Measurements from ENCODE around the gene STC2.

STC2 gene

GRCh38 chr5:173321886-173322285, 6.3 kb downstream of the STC2 start:
- Mint-ChIP-seq H3K9me3 (no peaks in the 10 kb centered on the region), H3K4me3 (no peak overlapping the region), H3K27ac (no peak overlapping the region), H3K36me3 (peaks cover 18% of the 10 kb centered on the region), H3K4me1 (no peaks in the 10 kb centered on the region)
- ATAC-seq (no peak), DNase-seq (ENCODE audit: low spot score in 2 of 2) (no peak)

GRCh38 chr5:173320259-173320658, 8.0 kb downstream of the STC2 start:
- no peak overlapping the region for H3K4me3 Mint-ChIP-seq
- DNase-seq (ENCODE audit: low spot score in 2 of 2): no peak
- peaks cover 8% of the 10 kb centered on the region for H3K36me3 Mint-ChIP-seq
- no peaks in the 10 kb centered on the region for H3K9me3 Mint-ChIP-seq
- H3K27ac Mint-ChIP-seq: no peak overlapping the region
- no peak for ATAC-seq
- no peaks in the 10 kb centered on the region for H3K4me1 Mint-ChIP-seq

GRCh38 chr5:173319646-173320045, 8.6 kb downstream of the STC2 start:
- ATAC-seq (no peak), DNase-seq (ENCODE audit: low spot score in 2 of 2) (no peak)
- Mint-ChIP-seq H3K27ac (no peak overlapping the region), H3K4me3 (no peak overlapping the region), H3K4me1 (no peaks in the 10 kb centered on the region), H3K36me3 (peaks cover 2% of the 10 kb centered on the region), H3K9me3 (no peaks in the 10 kb centered on the region)

GRCh38 chr5:173318881-173319620, 9.2 kb downstream of the STC2 start:
- no peak overlapping the region for H3K27ac Mint-ChIP-seq
- no peaks in the 10 kb centered on the region for H3K9me3 Mint-ChIP-seq
- H3K36me3 Mint-ChIP-seq: no peaks in the 10 kb centered on the region
- no peaks in the 10 kb centered on the region for H3K4me1 Mint-ChIP-seq
- ATAC-seq: no peak
- no peak overlapping the region for H3K4me3 Mint-ChIP-seq
- DNase-seq (ENCODE audit: low spot score in 2 of 2): no peak

- H3K36me3 Mint-ChIP-seq: no peaks in the 10 kb centered on the region
- H3K27ac Mint-ChIP-seq: no peak overlapping the region
- H3K9me3 Mint-ChIP-seq: no peaks in the 10 kb centered on the region
- no peak overlapping the region for H3K4me3 Mint-ChIP-seq
- ATAC-seq (no peak), DNase-seq (ENCODE audit: low spot score in 2 of 2) (no peak)
- H3K4me1 Mint-ChIP-seq: no peaks in the 10 kb centered on the region
Measured at GRCh38 chr5:173318330-173318729, 9.9 kb downstream of the STC2 start.

- no peaks in the 10 kb centered on the region for H3K9me3 Mint-ChIP-seq
- no peak for ATAC-seq
- no peaks in the 10 kb centered on the region for H3K4me1 Mint-ChIP-seq
- H3K4me3 Mint-ChIP-seq: no peak overlapping the region
- H3K36me3 Mint-ChIP-seq: no peaks in the 10 kb centered on the region
- no peak for DNase-seq (ENCODE audit: low spot score in 2 of 2)
- H3K27ac Mint-ChIP-seq: no peak overlapping the region
Measured at GRCh38 chr5:173317852-173318251, 10.4 kb downstream of the STC2 start.

GRCh38 chr5:173317091-173317730, 11.0 kb downstream of the STC2 start:
- no peaks in the 10 kb centered on the region for H3K4me1 Mint-ChIP-seq
- no peaks in the 10 kb centered on the region for H3K36me3 Mint-ChIP-seq
- H3K4me3 Mint-ChIP-seq: no peak overlapping the region
- DNase-seq (ENCODE audit: low spot score in 2 of 2) (no peak), ATAC-seq (no peak)
- H3K27ac Mint-ChIP-seq: no peak overlapping the region
- no peaks in the 10 kb centered on the region for H3K9me3 Mint-ChIP-seq

- Mint-ChIP-seq H3K4me1 (no peaks in the 10 kb centered on the region), H3K9me3 (no peaks in the 10 kb centered on the region), H3K27ac (no peak overlapping the region), H3K4me3 (no peak overlapping the region), H3K36me3 (no peaks in the 10 kb centered on the region)
- ATAC-seq: no peak
- no peak for DNase-seq (ENCODE audit: low spot score in 2 of 2)
Measured at GRCh38 chr5:173316339-173317020, 11.7 kb downstream of the STC2 start.

- no peak overlapping the region for H3K4me3 Mint-ChIP-seq
Measured at GRCh38 chr5:173315495-173316338, 12.5 kb downstream of the STC2 start.

GRCh38 chr5:173314166-173314952, 13.9 kb downstream of the STC2 start:
- no peaks in the 10 kb centered on the region for H3K4me1 Mint-ChIP-seq
- DNase-seq (ENCODE audit: low spot score in 2 of 2) (no peak), ATAC-seq (no peak)
- no peaks in the 10 kb centered on the region for H3K9me3 Mint-ChIP-seq
- no peak overlapping the region for H3K4me3 Mint-ChIP-seq
- no peak overlapping the region for H3K27ac Mint-ChIP-seq
- H3K36me3 Mint-ChIP-seq: no peaks in the 10 kb centered on the region

More at GRCh38 chr5:173315495-173316338, 12.5 kb downstream of the STC2 start:
- no peaks in the 10 kb centered on the region for H3K36me3 Mint-ChIP-seq
- H3K4me1 Mint-ChIP-seq: no peaks in the 10 kb centered on the region
- no peaks in the 10 kb centered on the region for H3K9me3 Mint-ChIP-seq
- DNase-seq (ENCODE audit: low spot score in 2 of 2) (no peak), ATAC-seq (no peak)
- H3K27ac Mint-ChIP-seq: no peak overlapping the region

GRCh38 chr5:173313351-173313801, 14.8 kb downstream of the STC2 start:
- H3K36me3 Mint-ChIP-seq: no peaks in the 10 kb centered on the region
- no peak for ATAC-seq

GRCh38 chr5:173312821-173313220, 15.4 kb downstream of the STC2 start:
- DNase-seq (ENCODE audit: low spot score in 2 of 2) (no peak), ATAC-seq (no peak)
- Mint-ChIP-seq H3K36me3 (no peaks in the 10 kb centered on the region), H3K9me3 (peaks cover 4% of the 10 kb centered on the region), H3K4me1 (no peaks in the 10 kb centered on the region), H3K27ac (no peak overlapping the region), H3K4me3 (no peak overlapping the region)

More at GRCh38 chr5:173313351-173313801, 14.8 kb downstream of the STC2 start:
- Mint-ChIP-seq H3K4me1 (no peaks in the 10 kb centered on the region), H3K27ac (no peak overlapping the region), H3K9me3 (peaks cover 3% of the 10 kb centered on the region), H3K4me3 (no peak overlapping the region)
- DNase-seq (ENCODE audit: low spot score in 2 of 2): no peak

GRCh38 chr5:173311818-173312585, 16.2 kb downstream of the STC2 start:
- Mint-ChIP-seq H3K27ac (no peak overlapping the region), H3K4me1 (no peaks in the 10 kb centered on the region), H3K9me3 (peaks cover 6% of the 10 kb centered on the region), H3K4me3 (no peak overlapping the region), H3K36me3 (no peaks in the 10 kb centered on the region)
- DNase-seq (ENCODE audit: low spot score in 2 of 2): no peak
- no peak for ATAC-seq
